Astrocyte (in vitro differentiated cells and primary cell): ENCODE data around the gene OR8B8. TPM values are rescaled to one million over a fixed set of nuclear protein-coding genes. Genes with fewer than 3 reads are reported as not detected.

Experiments used
- DNase-seq: peaks from one replicate; pipeline ENCODE4 v3.0.0-alpha.2; 2010; ENCODE audit warnings: low read depth
- FAIRE-seq: peaks from 2 replicates; lab custom pipeline; 2011; peaks lifted over from hg19 to GRCh38; lab: Jason Lieb, UNC
- H2AFZ ChIP-seq: 2 replicates; pipeline ENCODE4 v1.6.0; 2012; ENCODE audit warnings: low read depth, low read length, inconsistent platforms
- H3K27ac ChIP-seq: 2 replicates; pipeline ENCODE4 v1.5.1; 2011; ENCODE audit warnings: low read depth, low read length, inconsistent platforms
- H3K27me3 ChIP-seq: 2 replicates; pipeline ENCODE4 v1.6.0; 2011; ENCODE audit warnings: low read length, inconsistent platforms; ENCODE audit not compliant: insufficient read depth
- H3K36me3 ChIP-seq: 2 replicates; pipeline ENCODE4 v1.5.1; 2011; ENCODE audit warnings: low read length, inconsistent platforms; ENCODE audit not compliant: insufficient read depth
- H3K4me1 ChIP-seq: 2 replicates; pipeline ENCODE4 v1.5.1; 2011; ENCODE audit warnings: low read length, inconsistent platforms; ENCODE audit not compliant: insufficient read depth
- H3K4me2 ChIP-seq: 2 replicates; pipeline ENCODE4 v1.6.0; 2012; ENCODE audit warnings: low read length, inconsistent platforms
- H3K4me3 ChIP-seq: 2 replicates; pipeline ENCODE4 v1.5.1; 2011; ENCODE audit warnings: low read depth, mild to moderate bottlenecking, low read length, inconsistent platforms; ENCODE audit not compliant: insufficient read depth
- H3K79me2 ChIP-seq: 2 replicates; pipeline ENCODE4 v1.6.0; 2012; ENCODE audit warnings: mild to moderate bottlenecking, low read length, inconsistent platforms; ENCODE audit not compliant: insufficient read depth
- H3K9ac ChIP-seq: 2 replicates; pipeline ENCODE4 v1.6.0; 2012; ENCODE audit warnings: mild to moderate bottlenecking, low read length, inconsistent platforms
- H3K9me3 ChIP-seq: 2 replicates; pipeline ENCODE4 v1.5.1; 2012; ENCODE audit warnings: low read depth, mild to moderate bottlenecking, low read length, inconsistent platforms; ENCODE audit not compliant: insufficient read depth
- H4K20me1 ChIP-seq: 2 replicates; pipeline ENCODE4 v1.6.0; 2012; ENCODE audit warnings: low read length, inconsistent platforms; ENCODE audit not compliant: insufficient read depth
- H3K27ac Mint-ChIP-seq: one replicate; pipeline ENCODE4 v1.8.0; 2021; ENCODE audit warnings: mild to moderate bottlenecking, mixed read lengths; ENCODE audit not compliant: unreplicated experiment
- H3K27me3 Mint-ChIP-seq: one replicate; pipeline ENCODE4 v1.8.0; 2021; ENCODE audit warnings: low read depth, mixed read lengths; ENCODE audit not compliant: unreplicated experiment
- H3K36me3 Mint-ChIP-seq: one replicate; pipeline ENCODE4 v1.8.0; 2021; ENCODE audit warnings: low read depth, mixed read lengths; ENCODE audit not compliant: unreplicated experiment
- H3K4me1 Mint-ChIP-seq: one replicate; pipeline ENCODE4 v1.8.0; 2021; ENCODE audit warnings: low read depth, mixed read lengths; ENCODE audit not compliant: unreplicated experiment
- H3K4me3 Mint-ChIP-seq: one replicate; pipeline ENCODE4 v1.8.0; 2021; ENCODE audit warnings: mild to moderate bottlenecking, moderate library complexity, mixed read lengths; ENCODE audit not compliant: unreplicated experiment
- H3K9me3 Mint-ChIP-seq: one replicate; pipeline ENCODE4 v1.8.0; 2021; ENCODE audit warnings: mild to moderate bottlenecking, mixed read lengths; ENCODE audit not compliant: unreplicated experiment
- CTCF ChIP-seq: IDR thresholded peaks from 2 replicates; pipeline ENCODE4 v1.5.1; 2011; ENCODE audit warnings: low read depth, mild to moderate bottlenecking, inconsistent platforms, low read length, moderate library complexity; ENCODE audit not compliant: insufficient read depth
- EZH2 ChIP-seq: IDR thresholded peaks from 2 replicates; pipeline ENCODE4 v1.6.1; 2012; ENCODE audit warnings: mild to moderate bottlenecking, low read length, inconsistent platforms; ENCODE audit not compliant: insufficient read depth
- total RNA-seq: library from RNA; stranded (reverse); gene quantifications from 2 replicates; pipeline ENCODE4 v1.2.1, GENCODE V29; 2021

OR8B8 gene
- total RNA-seq, 1 donor from 2014 or later: not detected

- DNase-seq (no peak), FAIRE-seq (no peak)
- peaks cover 1% of the 10 kb centered on the region for H3K27me3 Mint-ChIP-seq
- H3K27ac Mint-ChIP-seq: no peak within 1 kb of the TSS
- TF ChIP-seq EZH2 (no peak), CTCF (no peak)
- Histone ChIP-seq H3K4me3 (no peak within 1 kb of the TSS), H3K4me2 (no peak within 1 kb of the TSS), H3K9ac (no peak within 1 kb of the TSS), H3K27me3 (no peaks in the 10 kb centered on the region), H3K79me2 (no peaks in the 10 kb centered on the region), H3K36me3 (no peaks in the 10 kb centered on the region), H3K4me1 (no peaks in the 10 kb centered on the region), H2AFZ (no peak within 1 kb of the TSS), H4K20me1 (no peaks in the 10 kb centered on the region), H3K9me3 (peaks cover 2% of the 10 kb centered on the region), H3K27ac (no peak within 1 kb of the TSS)
- no peaks in the 10 kb centered on the region for H3K36me3 Mint-ChIP-seq
- no peak within 1 kb of the TSS for H3K4me3 Mint-ChIP-seq
- H3K4me1 Mint-ChIP-seq: no peaks in the 10 kb centered on the region
- H3K9me3 Mint-ChIP-seq: peaks cover 2% of the 10 kb centered on the region
Measured at GRCh38 chr11:124424384-124424921, 21.0 kb downstream of the OR8B8 start, which contains the start of gene OR8B4. Gene OR8B4, minus strand, starts transcription at chr11:124424871. Its CDS starts 0 bp downstream, at chr11:124424871.

- DNase-seq: no peak
- Histone ChIP-seq H3K4me1 (no peaks in the 10 kb centered on the region), H3K9me3 (peaks cover 2% of the 10 kb centered on the region), H3K79me2 (no peaks in the 10 kb centered on the region), H3K27ac (no peak overlapping the region), H3K4me2 (no peak overlapping the region), H3K27me3 (no peaks in the 10 kb centered on the region), H3K9ac (no peak overlapping the region), H2AFZ (no peak overlapping the region), H4K20me1 (no peaks in the 10 kb centered on the region), H3K4me3 (no peak overlapping the region), H3K36me3 (no peaks in the 10 kb centered on the region)
- no peak for FAIRE-seq
- TF ChIP-seq EZH2: no peak
- TF ChIP-seq CTCF: no peak
- Mint-ChIP-seq H3K27me3 (peaks cover 1% of the 10 kb centered on the region), H3K27ac (no peak overlapping the region), H3K36me3 (no peaks in the 10 kb centered on the region), H3K4me1 (no peaks in the 10 kb centered on the region), H3K4me3 (no peak overlapping the region), H3K9me3 (no peaks in the 10 kb centered on the region)
Measured at GRCh38 chr11:124421043-124421442, 24.5 kb downstream of the OR8B8 start.

GRCh38 chr11:124415356-124415923, 30.1 kb downstream of the OR8B8 start:
- peak; percentile 26 for DNase-seq
- Histone ChIP-seq H4K20me1 (no peaks in the 10 kb centered on the region), H3K36me3 (no peaks in the 10 kb centered on the region), H3K4me1 (no peaks in the 10 kb centered on the region), H3K4me2 (no peak overlapping the region), H3K27ac (no peak overlapping the region), H2AFZ (no peak overlapping the region), H3K9ac (no peak overlapping the region), H3K79me2 (no peaks in the 10 kb centered on the region), H3K27me3 (peaks cover 2% of the 10 kb centered on the region), H3K4me3 (no peak overlapping the region), H3K9me3 (no peaks in the 10 kb centered on the region)
- Mint-ChIP-seq H3K9me3 (no peaks in the 10 kb centered on the region), H3K27me3 (peaks cover 4% of the 10 kb centered on the region), H3K4me3 (no peak overlapping the region), H3K36me3 (no peaks in the 10 kb centered on the region), H3K27ac (no peak overlapping the region), H3K4me1 (no peaks in the 10 kb centered on the region)
- TF ChIP-seq EZH2 (no peak), CTCF (peak; percentile 70)
- no peak for FAIRE-seq
